DMS53 treated with DMSO at 0.1 percent for 48 hours (cell line): ENCODE measurements around the gene SAA1.
"Not testable (repeated sequence)": the region's sequence is repeated elsewhere in the genome, so short reads cannot be mapped to it uniquely, and the experiment has no call there.

ENCODE experiments used
- DNase-seq: peaks from one replicate; lab custom pipeline; 2025; ENCODE audit not compliant: unreplicated experiment; lab: John Stamatoyannopoulos, UW

Gene SAA1

GRCh38 chr11:18254781-18255361 is 11.2 kb upstream of the SAA1 start:
- DNase-seq, result no peak

DNA sequence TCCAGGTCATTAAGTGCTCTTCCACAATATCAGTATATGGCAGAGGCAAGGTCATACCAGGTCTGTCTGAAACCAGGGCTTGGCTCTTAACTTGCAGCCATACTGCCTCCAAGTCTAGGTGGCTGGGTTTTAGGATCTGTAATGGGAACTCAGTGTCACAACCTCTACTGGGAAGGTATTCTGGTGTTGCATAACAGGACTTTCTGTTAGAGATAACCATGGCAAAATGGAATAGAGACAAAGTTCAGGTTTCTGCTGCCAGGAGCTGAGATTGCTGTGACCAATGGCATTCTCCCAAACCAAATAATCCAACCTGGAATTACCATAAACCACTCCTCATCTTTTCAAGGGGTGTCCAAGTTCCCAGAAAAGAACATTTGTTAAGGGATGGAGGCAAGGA is 6.8 kb upstream of the SAA1 start:
- no peak for DNase-seq

DNA sequence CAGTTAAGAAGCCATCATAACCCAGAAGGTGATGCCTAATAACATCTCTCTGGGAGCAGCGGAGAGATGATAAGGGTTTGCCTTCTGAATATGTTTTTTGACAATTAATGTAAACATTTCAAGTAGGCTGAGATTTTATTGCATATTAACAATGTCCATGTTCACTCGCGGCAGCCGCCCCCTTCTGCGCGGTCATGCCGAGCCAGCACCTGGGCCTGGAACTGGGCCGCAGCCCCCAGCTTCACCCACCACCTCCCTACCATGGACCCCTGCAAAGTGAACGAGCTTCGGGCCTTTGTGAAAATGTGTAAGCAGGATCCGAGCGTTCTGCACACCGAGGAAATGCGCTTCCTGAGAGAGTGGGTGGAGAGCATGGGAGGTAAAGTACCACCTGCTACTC is 4.3 kb upstream of the SAA1 start:
- no peak for DNase-seq

- not testable (repeated sequence) for DNase-seq
Observed at GRCh38 chr11:18262681-18263350, 3.2 kb upstream of the SAA1 start.

- no peak for DNase-seq
Observed at GRCh38 chr11:18264035-18264434, 2.0 kb upstream of the SAA1 start.

- no peak for DNase-seq
Observed at GRCh38 chr11:18264677-18265555, 1.1 kb upstream of the SAA1 start.

DNA sequence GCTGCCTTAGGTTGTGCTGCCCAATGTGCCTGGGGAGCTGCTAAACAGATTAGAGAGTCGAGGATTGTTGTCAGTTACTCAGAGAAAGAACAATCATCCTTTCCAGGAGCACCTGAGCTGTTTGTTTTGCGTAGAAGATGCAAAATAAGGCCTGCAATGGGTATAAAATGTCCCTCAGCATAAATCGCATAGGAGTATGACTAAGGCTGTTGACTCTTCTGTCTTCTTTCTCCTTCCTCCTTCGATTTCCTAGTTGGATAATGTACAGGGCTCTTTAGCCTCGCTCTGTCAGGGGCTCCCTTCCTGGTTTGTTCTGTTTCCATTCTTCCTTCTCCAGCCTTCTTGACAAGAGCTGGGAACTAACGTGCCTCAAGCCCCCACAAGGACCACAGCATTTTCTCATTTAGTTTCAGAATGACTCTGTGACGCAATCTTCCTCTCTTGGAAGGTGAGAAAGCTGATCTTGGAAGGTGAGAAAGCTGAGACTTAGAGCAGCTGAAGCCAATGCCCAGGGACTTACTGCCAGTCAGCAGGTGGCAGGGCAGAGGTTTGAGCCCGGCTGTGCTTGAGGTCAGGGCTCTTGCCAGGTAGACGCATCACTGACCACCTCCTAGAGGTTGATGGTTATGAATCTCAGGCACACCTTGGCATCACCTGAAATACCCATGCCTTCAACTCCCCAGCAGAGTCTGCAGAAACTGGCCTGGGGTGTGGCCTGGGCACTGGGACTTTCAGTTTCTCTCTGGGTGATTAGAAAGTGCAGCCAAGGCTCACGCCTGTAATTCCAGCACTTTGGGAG is 1.5 kb downstream of the SAA1 start:
- not testable (repeated sequence) for DNase-seq

DNA sequence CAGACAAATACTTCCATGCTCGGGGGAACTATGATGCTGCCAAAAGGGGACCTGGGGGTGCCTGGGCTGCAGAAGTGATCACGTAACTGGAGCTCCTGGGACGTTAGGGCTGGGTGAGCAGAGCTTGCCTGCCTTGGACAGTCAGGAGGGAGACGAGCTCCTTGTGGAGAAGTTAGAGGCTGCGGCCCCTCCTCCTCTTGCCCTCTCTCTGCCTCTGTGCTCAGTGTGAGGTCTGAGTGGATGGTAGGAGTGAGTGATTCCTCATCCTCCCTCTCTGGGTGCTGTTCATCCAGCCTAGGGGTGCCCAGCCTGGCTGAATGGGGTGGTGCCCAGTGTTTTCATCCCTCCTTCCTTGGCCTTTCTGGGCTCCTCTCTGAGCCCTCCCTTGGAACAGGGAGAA is 3.2 kb downstream of the SAA1 start:
- DNase-seq, result not testable (repeated sequence)

GRCh38 chr11:18270102-18270501 is 4.0 kb downstream of the SAA1 start:
- DNase-seq, result no peak

DNA sequence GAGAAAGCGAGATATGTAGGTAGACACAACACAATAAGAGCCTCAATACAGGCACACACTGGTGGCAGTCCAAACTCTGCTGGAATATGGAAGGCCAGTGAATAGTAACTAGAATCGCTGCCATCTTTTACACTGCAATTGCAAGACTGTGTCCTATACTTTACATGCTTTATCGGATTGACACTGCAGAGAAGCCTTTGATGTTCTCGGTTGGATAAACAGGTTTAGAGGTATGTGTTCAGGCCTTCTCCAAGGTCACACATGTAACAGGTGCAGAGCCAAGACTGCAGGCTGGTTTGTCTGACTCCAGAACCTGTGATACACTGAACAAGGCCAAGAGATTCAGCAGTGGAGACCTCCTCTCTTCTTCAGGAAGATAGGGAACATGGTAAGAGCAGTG is 5.1 kb downstream of the SAA1 start:
- DNase-seq, result no peak

- DNase-seq, result no peak
Observed at GRCh38 chr11:18277565-18278271, 11.7 kb downstream of the SAA1 start.

- no peak for DNase-seq
Observed at GRCh38 chr11:18280438-18281045, 14.5 kb downstream of the SAA1 start.

GRCh38 chr11:18282626-18283025 is 16.6 kb downstream of the SAA1 start:
- DNase-seq, result no peak

DNA sequence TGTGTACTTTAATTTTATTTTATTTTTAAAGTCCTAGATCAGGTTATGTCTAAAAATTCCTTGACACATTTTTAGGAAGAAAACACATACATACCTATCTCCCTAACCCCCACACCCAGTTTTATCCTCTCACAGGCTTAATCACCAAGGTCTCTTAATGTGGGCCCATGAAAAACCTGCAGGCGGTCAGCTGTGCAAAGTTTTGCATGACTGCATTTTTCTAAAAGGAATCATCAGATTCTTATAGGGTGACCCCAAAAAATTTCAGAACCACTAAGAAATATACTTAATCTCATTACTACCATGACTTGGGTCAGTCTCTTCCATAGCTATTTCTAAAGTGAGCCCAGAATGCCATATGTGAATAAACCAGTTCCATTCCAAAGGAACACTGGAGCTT is 19.8 kb downstream of the SAA1 start:
- DNase-seq, result no peak

- DNase-seq, result no peak
Observed at GRCh38 chr11:18288911-18289310, 22.8 kb downstream of the SAA1 start.

DNA sequence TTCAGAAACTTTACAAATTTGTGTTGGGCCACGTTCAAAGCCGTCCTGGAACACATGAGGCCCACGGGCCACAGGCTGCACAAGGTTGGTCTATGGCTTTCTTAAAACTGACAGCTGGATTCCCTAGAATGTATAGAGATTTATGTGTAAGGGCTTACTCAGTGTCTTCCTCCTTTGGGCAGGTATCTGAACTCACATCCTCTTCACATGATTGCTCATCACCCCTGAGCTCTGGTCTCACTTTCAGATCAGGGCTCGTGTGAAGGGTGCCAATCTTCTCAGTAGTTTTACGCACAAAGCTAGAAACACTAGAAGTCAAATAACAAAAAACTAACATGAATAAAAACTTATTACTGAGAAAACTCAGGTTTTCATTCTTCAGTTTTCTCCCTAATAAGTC is 28.8 kb downstream of the SAA1 start:
- DNase-seq, result no peak

DNA sequence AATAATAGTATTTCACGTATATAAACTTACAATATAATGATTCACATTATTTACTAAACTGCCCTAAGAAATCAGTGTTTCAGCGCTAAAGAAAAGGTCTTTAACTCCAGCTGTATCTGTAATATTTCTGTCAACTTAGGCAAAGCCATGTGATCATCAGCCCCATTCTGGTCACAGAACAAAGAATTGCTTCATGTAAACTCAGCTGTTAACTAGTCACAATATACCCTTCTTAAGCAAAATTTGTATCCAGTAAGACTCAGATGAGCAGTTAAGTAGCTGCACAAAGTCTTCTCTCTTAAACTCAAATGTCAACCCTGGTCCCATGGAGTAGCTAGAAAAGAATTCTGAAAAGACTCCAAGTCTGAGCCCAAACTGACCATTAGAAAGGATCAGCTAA is 29.3 kb downstream of the SAA1 start:
- DNase-seq, result no peak

- no peak for DNase-seq
Observed at GRCh38 chr11:18299721-18300120, 33.7 kb downstream of the SAA1 start.

DNA sequence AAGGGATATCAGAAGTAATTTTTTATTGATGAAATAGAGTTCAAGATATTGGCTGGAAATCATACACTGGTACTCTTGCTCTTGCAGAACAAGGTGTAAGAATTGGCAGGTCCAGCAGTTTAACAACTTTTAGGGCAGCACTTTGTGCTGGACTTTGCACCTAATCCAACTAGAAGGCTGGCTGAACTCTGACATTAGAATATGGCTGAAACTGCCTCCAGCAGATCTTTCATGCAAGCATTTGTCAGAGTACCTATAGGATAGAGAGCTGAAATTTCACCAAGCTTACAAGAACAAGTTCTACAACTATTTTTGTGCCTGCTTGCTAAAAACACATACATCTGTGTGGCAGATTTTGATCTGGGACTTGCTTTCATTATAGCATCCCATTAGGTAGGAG is 38.7 kb downstream of the SAA1 start:
- DNase-seq, result no peak

DNA sequence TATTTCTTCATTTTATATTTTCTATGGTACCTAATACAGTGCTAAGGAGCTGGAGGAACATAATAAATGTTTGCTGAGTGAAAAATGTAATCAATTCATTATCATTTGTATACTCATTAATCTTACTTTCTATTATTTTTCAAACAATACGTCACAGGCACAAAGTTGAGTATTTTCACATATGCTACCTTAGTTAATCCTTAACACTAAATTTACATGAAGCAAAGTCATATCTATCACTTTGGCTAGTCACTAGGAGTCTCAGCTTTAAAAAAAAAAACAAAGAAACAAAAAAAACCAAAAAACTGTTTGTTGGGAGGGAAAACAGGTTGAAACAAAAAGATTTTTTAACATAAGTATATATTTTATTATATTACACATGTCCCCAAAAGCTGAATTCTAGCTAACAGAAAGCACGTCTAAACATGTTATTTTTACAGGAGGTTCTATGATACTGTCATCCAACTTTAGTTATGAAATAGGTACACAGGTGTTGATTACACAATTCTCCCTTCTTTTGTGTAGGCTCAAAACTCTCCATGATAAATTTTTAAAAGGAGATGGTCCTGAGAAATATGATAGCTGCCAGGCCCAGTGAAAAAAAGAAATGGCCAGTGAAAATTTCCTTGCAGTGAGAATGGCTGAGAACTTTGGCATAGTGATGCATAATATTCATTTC is 41.5 kb downstream of the SAA1 start:
- no peak for DNase-seq
